UCSD-AML1 (cell line): ENCODE results near the gene MTMR3.
A peak's percentile ranks its signal among the peaks of the same experiment; 100 is the strongest.

Experiments used
- DNase-seq: peaks from one replicate; lab custom pipeline; 2025; ENCODE audit not compliant: unreplicated experiment; lab: John Stamatoyannopoulos, UW

The MTMR3 gene

DNA sequence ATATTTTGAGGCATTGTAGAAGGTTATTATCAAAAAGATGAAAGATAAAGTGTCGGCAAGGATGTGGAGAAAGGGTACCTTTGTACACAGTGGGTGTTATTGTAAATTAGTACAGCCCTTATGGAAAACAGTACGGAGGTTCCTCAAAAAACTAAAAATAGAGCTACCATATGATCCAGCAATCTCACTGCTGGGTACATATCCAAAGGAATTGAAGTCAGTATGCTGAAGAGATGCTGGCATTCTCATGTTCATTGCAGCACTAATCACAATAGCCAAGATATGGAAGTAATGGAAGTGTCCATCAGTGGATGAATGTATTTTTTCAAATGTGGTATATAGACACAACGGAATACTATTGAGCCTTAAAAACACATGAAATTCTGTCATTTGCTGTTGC, 15.1 kb upstream of the MTMR3 start:
- DNase-seq = no peak

DNA sequence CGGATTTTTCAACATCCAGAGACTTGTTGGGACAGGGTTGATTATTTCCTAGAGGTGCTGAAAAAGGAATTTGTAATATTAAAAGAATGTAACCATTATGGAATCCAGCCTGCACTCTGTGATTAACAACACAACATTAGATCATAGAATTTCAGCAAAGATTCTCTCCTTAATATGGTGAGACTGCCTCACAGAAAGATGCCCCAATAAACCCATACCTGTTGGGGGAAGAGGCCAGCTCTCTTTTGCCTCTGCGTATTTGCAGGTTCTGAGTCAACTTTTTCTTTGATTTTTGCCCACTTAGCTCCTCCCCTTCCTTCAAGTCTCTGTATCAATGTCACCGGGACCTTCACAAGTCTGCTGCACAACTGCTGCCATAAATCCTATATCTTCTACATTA, 12.4 kb upstream of the MTMR3 start:
- DNase-seq = no peak

DNA sequence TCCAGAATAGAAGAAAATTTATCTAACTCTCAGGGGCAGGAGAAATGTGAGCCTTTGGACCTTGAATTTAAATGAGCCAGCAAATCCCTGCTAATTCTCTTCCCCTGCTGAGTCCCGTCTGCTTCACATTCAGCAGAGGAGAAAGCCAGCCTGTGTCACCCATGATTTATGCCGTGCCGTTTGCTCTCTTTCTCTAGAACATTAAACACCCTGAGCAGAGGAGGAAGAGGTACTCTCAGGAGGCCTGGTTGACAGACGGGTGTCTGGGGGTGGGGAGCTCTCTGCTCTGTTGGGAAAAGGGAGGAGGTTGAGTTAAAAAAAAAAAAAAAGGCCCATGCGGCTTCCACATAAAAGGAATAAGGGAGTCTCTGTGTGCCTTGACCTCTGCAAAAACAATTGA, 11.3 kb upstream of the MTMR3 start:
- no peak for DNase-seq

DNA sequence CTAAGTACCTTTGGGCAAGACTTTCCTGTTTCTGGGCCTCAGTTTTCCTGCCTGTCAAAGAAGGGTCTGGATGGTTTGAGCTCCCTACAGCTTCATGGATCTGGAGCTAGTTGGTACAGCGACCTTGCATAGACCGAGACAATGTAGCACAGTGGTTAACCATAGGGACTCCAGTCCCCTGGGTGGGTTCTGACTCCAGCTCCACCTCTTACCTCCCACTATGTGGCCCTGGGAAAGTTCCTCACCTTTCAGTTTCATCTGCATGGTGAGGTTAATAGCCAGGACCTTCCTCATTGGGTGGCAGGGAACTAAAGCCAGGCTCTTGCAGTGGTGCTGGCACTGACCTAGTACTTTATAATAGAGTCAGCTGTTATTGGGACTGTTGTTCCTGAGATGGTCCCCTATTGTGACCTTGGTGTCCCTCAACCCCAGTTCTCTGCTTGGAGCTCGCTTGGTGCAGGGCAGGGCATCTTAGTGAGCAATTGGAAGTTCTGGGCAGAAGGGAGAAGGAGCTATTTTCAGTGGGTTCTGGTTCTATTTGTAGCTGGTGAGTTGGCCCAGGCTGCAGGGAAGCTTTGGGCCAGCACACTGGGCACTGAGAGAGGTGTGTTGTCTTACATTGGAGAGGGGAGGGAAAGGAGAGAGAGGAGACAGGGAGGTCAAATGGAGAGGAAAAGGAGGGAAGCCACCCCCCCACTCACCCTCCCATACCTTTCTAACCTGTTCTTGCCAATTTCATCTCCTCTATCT, 10.7 kb upstream of the MTMR3 start:
- no peak for DNase-seq

DNA sequence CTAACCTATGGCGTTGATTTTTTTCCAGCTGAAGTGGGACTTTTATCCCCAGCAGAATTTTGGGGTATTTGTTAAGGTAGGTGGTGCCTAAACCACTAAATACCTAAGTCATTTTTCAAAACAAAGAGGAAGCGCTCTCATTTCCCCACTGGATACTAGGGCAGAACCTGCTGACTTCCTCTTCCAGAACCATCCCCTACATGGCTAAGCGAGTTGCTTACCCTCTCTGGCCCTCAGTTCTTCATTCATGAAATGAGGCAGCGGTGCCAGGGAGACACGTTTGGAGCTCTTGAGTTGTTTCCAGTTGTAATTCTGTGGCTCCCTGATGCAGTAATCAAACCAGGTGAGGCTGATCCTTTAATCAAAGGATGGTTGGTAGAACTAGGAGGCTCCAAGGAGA, 10.0 kb upstream of the MTMR3 start:
- DNase-seq = no peak

DNA sequence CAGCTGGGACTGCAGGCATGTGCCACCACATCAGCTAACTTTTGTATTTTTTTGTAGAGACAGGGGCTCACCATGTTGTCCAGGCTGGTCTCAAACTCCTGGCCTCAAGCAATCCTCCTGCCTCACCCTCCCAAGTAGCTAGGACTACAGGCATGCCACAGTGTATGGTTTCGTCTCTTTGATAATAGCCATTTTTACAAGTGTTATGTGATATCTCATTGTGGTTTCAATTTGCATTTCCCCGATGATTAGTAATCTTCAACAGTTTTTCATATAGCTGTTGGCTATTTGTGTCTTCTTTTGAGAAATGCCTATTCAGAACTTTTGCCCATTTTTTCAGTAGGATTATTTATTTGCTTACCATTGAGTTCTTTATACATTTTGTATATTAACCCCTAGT, 9.0 kb upstream of the MTMR3 start:
- DNase-seq = no peak

DNA sequence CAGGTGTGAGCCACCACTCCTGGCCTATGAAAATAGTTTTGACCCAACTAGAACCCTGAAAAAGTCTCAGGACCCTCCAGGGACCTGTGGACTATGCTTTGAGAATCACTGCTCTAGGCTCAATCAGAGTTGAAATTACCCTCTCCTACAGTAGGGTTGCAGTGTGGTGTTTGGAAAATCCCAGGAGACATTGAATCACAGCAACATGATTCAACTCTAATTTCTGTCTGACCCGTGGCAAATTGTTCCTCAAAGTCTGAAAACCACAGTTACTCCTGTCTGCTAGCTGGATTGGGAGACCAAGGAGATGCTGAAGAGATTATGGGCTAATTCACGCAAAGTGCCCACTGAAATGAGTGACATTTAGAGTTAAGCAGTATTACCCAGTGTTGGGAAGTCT, 5.4 kb upstream of the MTMR3 start:
- no peak for DNase-seq

DNA sequence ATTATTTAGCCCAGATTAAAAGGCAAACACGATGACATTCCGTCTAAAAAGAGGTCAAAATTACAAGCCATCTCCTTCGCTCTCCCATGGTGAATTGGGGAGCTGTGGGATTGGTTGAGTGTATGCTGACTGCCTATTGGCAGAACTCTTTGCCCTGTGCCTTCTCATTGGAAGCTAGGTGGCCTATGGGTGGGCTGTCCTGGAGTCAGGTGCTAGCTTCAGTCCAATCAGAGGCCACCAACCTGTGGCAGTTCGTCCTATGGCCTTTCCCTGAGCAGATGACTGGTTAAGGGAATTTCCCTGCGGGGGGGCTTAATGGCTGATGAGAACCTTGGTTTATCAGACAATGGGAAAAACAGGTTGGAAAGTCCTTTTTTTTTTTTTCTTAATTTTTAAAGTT, 3.2 kb upstream of the MTMR3 start:
- no peak for DNase-seq

DNA sequence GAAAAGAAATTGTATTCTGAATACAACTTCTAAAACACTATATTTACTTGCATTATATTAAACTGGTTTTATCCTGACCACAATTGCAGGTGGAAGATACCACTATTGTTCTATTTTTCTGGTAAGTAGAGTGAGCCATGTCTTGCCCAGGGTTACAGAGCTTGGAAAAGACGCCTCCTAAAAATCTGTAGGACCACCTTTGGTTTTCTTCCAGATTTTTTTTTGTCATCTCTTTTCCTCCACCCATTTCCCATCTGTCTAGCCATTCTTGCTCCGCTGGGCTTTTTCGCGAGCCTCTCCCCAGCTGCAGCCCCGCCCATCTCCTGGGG, 294 bp upstream of the MTMR3 start:
- DNase-seq = no peak

DNA sequence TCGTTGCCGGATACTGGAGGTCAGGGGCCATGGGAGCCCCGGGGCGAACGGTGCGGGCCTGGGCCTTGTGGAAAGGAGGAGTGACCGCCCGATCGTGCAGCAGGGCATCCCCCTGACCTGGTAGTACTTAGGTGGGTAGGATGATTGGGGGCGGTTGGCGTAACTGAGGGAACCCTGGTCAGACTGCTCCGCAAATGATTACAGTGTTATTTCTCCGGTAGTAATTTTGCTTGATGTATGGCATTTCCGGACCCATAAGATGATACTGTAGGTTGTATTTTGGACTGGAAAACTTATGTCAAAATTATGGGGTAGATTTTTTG, 762 bp downstream of the MTMR3 start:
- DNase-seq = no peak

DNA sequence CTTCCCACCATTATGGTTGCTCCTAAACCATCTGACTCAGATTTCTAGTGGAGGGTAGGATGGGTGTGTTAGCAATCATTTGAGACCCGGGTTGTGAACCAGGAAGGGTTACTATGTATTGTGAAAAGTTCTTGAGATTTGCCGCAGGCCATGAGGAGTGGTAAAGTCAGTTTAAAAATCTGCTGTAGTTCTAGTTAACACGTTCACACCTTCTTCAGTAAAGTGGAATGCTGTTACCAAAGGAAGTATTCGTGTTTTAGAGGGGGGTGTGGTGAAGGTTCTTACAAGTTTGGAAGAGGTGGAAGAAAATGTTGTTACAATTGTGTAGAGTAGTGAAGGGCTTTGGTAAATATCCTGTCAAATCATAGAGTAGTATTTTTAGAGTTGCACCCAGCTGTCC, 2.6 kb downstream of the MTMR3 start:
- DNase-seq = no peak

DNA sequence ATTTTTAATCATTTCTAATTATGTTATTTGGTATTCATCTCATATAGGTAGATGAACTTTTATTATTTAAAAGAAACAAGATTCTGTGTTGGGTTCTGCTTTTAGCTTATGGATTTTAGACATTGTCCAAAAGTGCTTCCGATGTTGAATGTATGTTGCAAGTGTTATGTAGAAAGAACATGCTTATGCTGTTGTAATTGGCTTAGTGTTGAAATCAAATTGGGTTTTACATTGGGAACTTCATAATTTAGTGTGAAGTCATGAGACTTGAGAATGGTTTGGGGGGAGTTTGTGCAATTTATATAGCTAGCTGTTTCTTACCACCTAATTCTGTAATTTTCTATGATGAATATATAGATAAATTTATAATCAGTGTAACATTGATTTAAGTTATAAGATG, 3.6 kb downstream of the MTMR3 start:
- no peak for DNase-seq

DNA sequence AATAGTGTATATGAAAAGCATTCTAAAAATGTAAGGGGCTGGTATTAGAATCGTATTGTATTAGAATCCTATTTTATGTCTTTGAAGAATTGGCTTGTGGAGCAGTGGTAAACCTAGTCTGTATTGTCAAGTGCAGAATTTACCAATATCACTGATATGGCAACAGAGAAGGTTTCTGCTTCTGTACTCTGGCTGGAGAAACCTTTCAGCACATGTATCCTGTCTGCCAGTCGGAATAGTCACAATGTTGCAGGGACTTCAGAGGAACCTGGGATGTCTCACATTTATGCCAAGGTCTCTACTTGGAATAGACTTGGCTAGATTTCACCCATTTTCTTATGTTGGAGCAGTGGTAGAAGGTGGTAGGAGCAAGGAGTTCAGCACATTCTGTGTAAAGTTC, 4.4 kb downstream of the MTMR3 start:
- no peak for DNase-seq

DNA sequence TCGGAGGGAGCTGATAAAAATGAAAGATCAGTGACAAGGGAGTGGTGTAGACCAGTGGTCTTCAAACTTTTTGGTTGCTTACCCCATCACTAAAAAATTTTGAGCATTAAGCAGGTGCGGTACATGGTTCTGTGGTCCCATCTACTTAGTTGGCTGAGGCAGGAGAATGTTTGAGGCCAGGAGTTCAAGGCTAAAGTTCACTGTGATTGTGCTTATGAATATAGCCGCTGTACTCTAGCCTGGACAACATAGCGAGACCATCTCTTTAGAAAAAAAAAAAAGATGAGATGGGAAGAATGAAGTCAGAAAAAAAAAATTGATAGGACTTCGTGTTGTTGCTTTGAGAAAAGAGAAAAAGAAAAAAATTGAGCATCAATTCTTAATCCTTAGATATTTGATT, 7.8 kb downstream of the MTMR3 start:
- DNase-seq = no peak

DNA sequence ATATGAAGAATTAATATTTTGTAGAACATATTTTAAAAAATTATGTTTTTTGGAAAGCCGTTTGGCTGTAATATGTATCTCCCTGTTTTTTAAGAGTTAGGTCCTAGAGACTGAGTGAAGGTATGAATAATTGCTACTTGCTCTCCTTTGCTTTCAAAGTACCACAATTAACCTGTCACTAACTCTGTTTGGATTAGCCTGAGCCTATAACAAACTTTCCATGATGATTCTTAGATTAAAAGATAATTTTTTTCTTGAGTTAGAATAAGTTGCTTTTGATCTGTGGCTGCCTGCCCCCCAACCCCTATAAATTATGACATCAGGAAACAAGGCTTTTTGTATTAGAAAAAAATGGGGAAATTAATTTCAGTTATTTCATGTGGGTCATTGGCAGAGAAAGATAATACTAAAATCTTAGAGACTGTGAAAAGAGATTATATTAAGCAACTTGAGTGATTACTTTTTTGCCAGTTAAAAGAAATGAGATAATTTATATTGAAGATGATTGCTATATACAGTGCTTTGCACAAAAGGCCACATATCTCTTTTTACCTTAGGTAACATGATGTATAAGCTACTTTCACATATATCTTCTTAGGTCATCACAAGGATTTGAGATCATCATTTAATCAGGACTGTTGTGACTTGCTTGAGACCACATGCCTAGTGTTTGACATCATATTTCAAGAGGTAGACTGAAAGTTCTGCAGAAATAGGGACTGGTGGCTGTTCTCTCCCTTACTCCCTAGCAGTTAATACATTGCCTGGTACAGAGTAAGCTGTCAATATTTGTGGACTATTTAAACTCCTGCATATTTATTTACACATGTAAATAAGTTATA, 9.6 kb downstream of the MTMR3 start:
- no peak for DNase-seq

DNA sequence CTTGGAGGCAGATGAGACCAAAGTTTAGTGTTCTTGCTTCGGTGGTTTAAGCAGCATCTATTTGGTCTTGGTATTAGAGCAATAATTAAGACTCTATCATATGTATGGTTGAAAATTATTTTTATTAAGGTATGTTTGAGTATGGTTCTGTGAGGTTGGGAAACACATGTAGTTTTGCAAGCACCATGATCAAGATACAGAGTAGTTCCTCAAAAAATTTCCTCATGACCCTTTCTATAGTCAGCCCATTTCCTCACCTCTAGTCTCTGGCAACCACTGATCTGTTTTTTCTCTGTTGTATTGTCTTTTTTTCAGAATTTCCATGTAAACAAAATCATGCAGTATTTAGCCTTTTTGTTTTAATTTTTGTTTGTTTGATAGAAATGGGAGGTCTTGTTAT, 18.4 kb downstream of the MTMR3 start:
- no peak for DNase-seq

DNA sequence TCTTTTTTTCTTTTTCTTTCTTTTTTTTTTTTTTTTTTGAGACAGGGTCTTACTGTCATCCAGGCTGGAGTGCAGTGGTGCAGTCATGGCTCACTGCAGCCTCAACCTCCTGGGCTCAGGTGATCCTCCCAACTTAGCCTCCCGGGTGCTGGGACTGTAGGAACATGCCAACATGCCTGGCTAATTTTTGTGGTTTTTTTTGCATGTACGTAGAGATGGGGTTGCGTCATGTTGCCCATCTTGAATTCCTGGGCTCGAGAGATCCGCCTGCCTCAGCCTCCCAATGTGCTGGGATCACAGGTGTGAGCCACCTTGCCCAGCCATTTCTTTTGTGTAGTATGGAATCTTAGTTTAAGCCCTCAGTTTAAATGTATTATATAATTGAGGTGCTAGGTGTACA, 20.4 kb downstream of the MTMR3 start:
- no peak for DNase-seq

DNA sequence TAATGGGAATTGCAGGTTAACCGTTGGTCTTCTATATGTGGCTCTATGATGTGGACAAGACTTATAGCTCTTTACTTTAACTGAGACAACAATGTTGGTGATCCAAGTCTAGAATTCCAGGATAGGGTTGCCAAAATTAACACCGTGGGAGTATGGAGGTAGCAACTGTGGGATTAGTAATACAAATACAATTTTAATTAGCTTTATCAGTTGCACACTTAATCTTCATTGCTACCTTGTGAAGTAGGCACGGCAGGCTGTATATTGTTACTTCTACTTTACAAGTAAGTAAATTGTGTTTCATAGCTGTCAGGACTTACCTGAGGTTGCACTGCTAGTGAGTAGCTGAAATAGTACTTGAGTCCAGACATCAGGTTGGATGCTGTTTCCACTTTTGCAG, 21.0 kb downstream of the MTMR3 start:
- no peak for DNase-seq

DNA sequence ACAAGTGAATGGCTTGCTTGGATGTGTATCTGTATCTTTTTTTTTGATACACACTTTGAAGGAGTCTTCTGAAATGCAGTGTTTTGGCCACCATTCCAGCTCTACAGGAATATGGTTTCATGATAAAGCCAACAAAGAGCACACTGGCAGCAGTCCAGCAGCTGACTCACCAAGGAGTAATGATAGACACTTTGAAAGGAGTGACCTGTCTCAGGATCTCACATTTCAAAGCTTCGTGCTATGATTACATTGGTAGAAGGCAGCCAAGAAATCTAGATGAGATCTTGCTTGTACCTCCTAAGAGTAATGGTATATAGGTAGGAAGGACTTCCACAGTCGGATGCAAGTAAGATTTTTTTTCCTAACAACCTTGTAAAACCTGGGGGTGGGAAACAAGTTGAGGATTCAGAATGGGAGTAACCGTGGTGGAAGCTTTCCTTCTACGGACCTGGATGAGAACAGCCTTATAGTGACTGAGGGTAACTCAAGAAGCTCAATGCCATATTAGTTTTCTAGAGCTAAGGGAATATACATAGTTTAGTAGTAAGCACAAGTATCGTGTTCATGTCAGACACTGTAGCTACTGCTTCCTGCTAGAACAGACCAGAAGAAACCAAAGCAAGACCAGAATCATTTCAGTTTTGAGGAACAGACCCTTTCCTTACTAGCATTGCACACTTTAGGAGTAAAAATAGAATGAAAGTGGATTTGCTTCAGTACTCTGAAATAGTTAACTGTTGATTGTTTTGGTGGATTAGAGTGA, 25.0 kb downstream of the MTMR3 start:
- DNase-seq = peak; percentile 22

DNA sequence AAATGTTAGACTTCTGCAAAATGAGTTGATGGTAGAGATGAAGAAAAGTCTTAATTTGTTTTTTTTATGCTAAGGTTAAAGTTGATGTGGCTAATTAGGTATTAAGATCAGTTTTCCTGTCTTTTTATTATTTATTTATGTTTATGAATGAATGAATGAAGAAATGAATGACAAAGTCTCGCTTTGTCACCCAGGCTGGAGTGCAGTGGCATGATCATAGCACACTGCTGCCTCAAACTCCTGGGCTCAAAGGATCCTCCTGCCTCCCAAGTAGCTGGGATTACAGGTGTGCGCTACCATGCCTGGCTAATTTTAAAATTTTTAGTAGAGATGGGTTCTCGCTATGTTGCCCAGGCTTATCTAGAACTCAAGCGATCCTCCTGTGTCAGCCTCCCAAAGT, 29.2 kb downstream of the MTMR3 start:
- no peak for DNase-seq

DNA sequence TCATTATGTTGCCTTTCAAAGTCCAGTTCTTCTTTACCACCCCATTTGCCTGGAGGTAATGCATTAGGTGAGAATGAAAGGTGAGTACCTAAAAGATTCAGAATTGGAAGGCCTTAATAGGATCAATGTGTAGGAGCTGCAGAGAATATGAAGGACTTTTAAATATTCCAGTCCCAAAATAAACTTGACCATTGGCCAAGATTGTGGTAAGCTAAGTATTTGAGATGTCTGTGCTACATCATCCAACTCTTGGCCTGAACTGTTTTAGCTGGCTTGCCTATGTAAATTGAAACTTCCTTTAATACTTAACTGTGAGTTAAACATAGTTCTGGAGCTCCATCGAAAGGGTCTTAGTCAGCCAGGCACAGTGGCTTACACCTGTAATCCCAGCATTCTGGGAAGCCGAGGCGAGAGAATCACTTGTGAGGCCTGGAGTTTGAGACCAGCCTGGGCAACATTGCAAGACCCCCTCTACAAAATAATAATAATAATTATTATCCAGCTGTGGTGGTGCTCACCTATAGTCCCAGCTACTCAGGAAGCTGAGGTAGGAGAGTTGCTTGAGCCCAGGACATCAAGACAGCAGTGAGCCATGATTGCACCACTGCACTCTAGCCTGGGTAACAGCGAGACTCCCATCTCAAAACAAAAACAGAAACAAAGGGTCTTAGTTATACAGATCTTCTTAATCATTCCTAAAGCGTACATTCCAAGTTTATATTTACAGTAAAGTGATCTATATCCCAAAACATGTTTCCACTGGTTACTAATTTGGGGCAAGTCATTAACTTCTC, 29.8 kb downstream of the MTMR3 start:
- DNase-seq = no peak
